ENCODE measurements around the gene TNFSF12. TPM values are rescaled to one million over a fixed set of nuclear protein-coding genes. Genes with fewer than 3 reads are reported as not detected.
A peak's percentile ranks its signal among the peaks of the same experiment; 100 is the strongest.

Gene TNFSF12
- 11.7 and 14.5 TPM in 2 replicates for total RNA-seq

- peak; percentile 23 for DNase-seq (ENCODE audit: low read depth)
- peak within 1 kb of the TSS; percentile 72 for H3K4me3 ChIP-seq (ENCODE audit: low read depth, low read length)
- TF ChIP-seq CTCF (IDR thresholded peaks at IDR 0.05; ENCODE audit: insufficient read depth, low read depth, low read length): peak; percentile 22
Measured at GRCh38 chr17:7548585-7549400, at the start of gene TNFSF12. TSS of gene TNFSF12 (plus strand) at chr17:7549058. CDS start at chr17:7549154, 96 bp downstream.

GRCh38 chr17:7499161-7499560 lies 49.7 kb upstream of the TNFSF12 start:
- H3K4me3 ChIP-seq (ENCODE audit: low read depth, low read length): no peak overlapping the region
- no peak for TF ChIP-seq CTCF (IDR thresholded peaks at IDR 0.05; ENCODE audit: insufficient read depth, low read depth, low read length)
- DNase-seq (ENCODE audit: low read depth): no peak

DNA sequence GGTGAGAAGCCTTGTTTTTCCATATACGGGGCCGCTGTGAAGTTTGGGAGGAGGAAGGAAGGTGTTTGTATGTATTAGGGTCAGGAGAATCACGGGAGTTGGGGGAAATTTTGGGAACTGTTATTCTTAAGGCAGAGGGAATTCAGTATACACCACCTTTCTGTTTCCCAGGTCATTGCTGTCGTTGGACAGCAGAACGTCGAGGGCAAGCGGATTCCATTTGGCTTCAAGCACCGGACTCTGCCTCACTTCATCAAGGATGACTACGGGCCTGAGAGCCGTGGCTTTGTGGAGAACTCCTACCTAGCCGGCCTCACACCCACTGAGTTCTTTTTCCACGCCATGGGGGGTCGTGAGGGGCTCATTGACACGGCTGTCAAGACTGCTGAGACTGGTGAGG lies 47.1 kb upstream of the TNFSF12 start:
- H3K4me3 ChIP-seq (ENCODE audit: low read depth, low read length): no peak overlapping the region
- no peak for DNase-seq (ENCODE audit: low read depth)
- no peak for TF ChIP-seq CTCF (IDR thresholded peaks at IDR 0.05; ENCODE audit: insufficient read depth, low read depth, low read length)

- DNase-seq (ENCODE audit: low read depth): no peak
- H3K4me3 ChIP-seq (ENCODE audit: low read depth, low read length): no peak overlapping the region
- no peak for TF ChIP-seq CTCF (IDR thresholded peaks at IDR 0.05; ENCODE audit: insufficient read depth, low read depth, low read length)
Measured at GRCh38 chr17:7502171-7502847, 46.5 kb upstream of the TNFSF12 start.

- no peak for DNase-seq (ENCODE audit: low read depth)
- TF ChIP-seq CTCF (IDR thresholded peaks at IDR 0.05; ENCODE audit: insufficient read depth, low read depth, low read length): peak; percentile 43
- no peak overlapping the region for H3K4me3 ChIP-seq (ENCODE audit: low read depth, low read length)
Measured at GRCh38 chr17:7502987-7503386, 45.9 kb upstream of the TNFSF12 start.

GRCh38 chr17:7503521-7503920 lies 45.3 kb upstream of the TNFSF12 start:
- H3K4me3 ChIP-seq (ENCODE audit: low read depth, low read length): no peak overlapping the region
- no peak for DNase-seq (ENCODE audit: low read depth)
- no peak for TF ChIP-seq CTCF (IDR thresholded peaks at IDR 0.05; ENCODE audit: insufficient read depth, low read depth, low read length)

Measured in fibroblast of villous mesenchyme (primary cell).